Omental fat pad (tissue), 4 donors: ENCODE measurements around the gene ASB1. TPM values are rescaled to one million over a fixed set of nuclear protein-coding genes. Genes with fewer than 3 reads are reported as not detected.

Source experiments
- ATAC-seq: fragments of 150-250 bp; one replicate; pipeline ENCODE4 v1.9.1; 2016; ENCODE audit warnings: mild to moderate bottlenecking, moderate library complexity; ENCODE audit not compliant: low FRiP score
- DNase-seq: peaks from one replicate; pipeline ENCODE4 v3.0.0-alpha.2; 2019; ENCODE audit warnings: low spot score
- total RNA-seq, 4 donors: library from RNA; depleted of rRNA; stranded (reverse); fragments of >200 nt; gene quantifications; one replicate each; pipeline ENCODE4 v1.1.0, GENCODE V29; 2016
- TF ChIP-seq, protein P1 (sequence below), 3 donors: fragments of 450-650 bp; IDR thresholded peaks; one replicate each; pipeline ENCODE4 v1.5.1; 2016 to 2017; ENCODE audit warnings: antibody characterized with exemption in 3 of 3, mild to moderate bottlenecking in 3 of 3, moderate library complexity in 2 of 3

The ASB1 gene
- total RNA-seq, 4 donors from 2014 or later = 12.9 to 23.4 (median 14.4) TPM

DNA sequence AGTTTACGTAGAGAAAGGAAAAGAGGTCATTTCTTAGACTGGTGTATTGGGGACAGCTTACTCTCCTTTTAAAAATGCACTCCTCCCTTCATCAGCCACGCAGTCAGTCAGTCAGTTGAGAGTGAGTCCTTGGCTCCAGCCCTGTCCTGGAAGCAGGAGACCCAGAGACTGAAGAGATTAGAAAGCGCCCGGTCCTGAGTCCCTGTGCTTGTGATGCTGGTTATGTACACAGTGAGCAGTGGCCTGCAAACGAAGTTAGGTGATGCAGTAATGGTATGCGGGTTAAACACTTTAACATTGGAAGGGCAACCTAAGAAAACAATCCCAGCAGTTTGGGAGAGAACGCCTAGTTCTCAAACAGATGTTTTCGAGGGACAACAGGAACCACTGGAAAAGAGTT is 6.3 kb upstream of the ASB1 start:
- DNase-seq (no peak), ATAC-seq (no peak)
- TF ChIP-seq, protein P1, sequence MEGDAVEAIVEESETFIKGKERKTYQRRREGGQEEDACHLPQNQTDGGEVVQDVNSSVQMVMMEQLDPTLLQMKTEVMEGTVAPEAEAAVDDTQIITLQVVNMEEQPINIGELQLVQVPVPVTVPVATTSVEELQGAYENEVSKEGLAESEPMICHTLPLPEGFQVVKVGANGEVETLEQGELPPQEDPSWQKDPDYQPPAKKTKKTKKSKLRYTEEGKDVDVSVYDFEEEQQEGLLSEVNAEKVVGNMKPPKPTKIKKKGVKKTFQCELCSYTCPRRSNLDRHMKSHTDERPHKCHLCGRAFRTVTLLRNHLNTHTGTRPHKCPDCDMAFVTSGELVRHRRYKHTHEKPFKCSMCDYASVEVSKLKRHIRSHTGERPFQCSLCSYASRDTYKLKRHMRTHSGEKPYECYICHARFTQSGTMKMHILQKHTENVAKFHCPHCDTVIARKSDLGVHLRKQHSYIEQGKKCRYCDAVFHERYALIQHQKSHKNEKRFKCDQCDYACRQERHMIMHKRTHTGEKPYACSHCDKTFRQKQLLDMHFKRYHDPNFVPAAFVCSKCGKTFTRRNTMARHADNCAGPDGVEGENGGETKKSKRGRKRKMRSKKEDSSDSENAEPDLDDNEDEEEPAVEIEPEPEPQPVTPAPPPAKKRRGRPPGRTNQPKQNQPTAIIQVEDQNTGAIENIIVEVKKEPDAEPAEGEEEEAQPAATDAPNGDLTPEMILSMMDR (IDR thresholded peaks at IDR 0.05) = no peak

DNA sequence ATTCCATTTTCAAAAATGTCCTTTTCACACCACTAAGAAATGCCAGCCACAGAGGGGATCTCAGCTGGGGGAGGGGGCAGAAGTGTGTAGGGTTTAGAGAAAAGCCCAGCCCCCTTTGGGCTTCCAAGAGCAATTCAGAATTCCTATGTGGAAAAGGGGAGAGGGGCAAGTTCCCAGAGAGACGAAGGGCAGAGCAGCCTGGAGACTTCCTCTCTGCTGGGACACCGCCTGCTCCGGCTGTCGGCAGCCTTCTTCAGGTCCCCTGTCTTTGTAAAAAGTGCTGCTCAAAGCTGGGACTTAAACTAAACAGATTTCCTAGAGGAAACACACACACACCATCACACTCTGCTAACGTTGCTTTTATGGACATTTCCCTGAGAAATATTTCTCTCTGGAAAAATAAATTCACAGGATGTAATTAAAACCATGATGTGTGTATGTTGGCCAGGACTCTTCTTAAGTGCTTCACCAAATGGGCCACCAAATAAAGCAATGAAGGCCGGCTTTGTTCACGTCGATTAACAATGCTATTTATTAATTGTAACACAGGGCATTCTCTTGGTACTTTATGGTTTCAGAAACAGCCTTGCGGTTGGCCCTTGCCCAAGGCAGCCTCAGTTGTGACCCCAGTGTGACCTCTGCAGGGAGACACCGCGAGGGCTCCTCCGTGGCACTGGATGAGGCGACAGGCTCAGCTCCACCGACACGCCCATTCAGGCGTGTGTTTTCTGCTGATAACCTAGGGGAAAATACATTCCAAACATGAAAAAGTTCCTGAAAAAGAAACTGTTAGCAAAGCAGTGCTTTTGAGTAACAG is 5.6 kb upstream of the ASB1 start:
- no peak for ATAC-seq
- TF ChIP-seq, protein P1 (IDR thresholded peaks at IDR 0.05) = no peak
- DNase-seq = no peak

DNA sequence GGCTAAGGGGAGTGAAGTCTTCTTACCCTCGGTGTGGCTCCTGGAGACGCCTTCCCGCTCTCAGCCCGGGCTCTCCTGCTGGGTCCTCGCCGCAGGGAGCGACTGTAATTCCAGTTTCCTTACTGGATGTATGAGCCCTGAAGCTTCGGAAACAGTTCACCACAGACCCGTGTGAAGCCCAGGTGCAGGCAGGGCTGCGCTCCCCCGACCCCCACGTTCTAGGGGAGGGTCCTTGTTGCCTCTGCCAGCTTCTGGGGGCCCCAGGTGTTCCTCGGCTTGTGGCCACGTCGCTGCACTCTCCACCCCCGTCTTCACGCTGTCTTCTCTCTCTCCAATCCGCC is 5.1 kb upstream of the ASB1 start:
- DNase-seq (no peak), ATAC-seq (no peak)
- TF ChIP-seq, protein P1 (IDR thresholded peaks at IDR 0.05) = no peak

DNA sequence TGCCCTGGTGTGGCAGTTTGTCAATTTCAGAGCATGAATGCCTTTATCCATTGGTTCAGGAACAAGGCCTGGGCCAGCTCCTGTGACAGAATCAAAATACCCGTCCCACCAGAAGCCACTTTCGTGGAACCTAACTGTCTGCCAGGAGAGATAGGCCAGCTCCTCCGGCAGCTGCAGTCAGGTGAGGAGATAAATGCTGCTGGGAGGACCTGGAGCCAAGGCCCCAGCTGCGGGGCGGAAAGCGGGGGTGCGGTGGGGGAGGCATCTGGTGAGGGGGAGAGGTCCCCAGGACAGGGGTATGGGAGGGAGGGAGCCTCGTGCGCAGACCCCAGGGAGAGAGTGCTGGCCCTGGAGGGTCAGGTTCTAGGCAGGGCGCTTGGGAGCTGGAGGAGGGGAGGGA is 4.4 kb upstream of the ASB1 start:
- ATAC-seq (no peak), DNase-seq (no peak)
- TF ChIP-seq, protein P1 (IDR thresholded peaks at IDR 0.05) = no peak

DNA sequence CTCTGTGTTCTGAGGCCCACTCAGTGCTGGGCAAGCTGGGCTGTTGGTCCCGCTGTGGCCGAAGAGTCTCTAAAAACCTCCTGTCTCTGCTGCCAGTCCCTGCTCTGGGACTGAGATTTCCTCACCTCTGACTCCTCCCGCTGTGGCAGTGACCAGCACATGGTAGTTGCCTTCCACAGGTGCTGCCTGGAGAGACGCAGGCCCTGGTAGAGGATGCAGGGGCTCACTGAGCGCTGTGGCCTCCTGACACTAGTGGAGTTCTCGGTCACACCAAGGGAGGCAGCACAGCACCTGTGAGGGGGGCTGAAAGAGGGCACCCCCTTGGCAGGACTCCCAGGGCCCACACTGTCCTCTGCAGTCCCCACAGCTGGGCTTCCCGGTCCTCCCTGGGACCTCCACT is 3.8 kb upstream of the ASB1 start:
- no peak for DNase-seq
- TF ChIP-seq, protein P1 (IDR thresholded peaks at IDR 0.05) = no peak
- ATAC-seq = no peak

DNA sequence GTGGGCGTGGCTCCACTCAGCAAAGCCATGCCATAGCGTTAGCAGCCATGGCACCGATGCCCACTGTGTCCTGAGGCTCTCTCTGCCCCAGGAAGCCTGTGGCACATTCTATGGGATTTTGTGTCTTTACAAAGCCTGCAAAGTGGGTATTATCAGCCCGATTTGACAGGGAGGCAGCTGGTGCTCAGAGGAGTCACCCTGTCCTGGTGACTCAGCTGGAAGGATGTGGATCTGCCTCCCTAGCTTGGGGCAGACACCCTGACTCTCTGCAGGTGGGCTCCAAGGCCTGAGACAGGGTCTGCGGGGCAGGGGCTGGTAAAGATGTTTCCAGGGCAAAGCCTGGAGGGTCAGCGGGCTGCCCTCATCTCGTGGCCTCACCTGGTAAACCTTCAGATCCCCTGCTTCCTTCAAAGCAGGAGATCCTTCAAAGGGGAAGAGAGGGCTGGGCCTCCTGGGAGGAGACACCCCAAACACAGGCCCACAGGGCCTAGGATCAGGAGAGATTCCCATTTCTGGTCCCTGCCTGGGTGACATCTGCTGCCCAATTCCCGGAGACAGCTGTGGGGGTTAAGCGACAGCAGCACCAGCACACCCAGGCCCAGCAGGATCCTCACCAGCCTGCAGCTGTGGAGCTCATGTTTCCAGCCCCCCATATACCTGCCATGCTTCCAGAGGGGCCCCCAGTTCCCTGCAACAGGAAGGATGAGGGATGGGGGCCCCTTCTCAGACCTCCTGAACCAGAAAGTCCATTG is 3.0 kb upstream of the ASB1 start:
- no peak for ATAC-seq
- no peak for DNase-seq
- TF ChIP-seq, protein P1 (IDR thresholded peaks at IDR 0.05) = no peak

DNA sequence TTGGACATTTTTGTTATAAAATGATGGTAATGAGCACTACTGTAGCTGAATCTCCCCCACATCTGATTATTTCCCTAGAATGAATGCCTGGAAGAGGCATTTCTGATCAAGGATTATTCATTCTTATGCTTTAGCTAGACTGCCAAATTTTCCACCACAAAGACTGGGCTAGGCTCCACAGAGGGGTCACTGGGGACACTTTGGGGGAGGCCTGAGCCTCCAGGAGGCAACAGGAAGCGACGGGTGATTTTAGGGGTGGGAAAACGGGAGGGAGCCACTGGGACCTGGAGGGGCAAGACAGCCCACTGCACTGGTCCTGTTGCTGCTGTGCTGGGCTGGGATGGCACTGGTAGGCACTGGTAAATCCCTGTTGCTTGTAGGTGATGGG is 2.4 kb upstream of the ASB1 start:
- TF ChIP-seq, protein P1 (IDR thresholded peaks at IDR 0.05) = no peak
- ATAC-seq = no peak
- DNase-seq = no peak
